Measurements from ENCODE around the gene NTMT1.
A peak's percentile ranks its signal among the peaks of the same experiment; 100 is the strongest.
"Not testable (repeated sequence)": the region's sequence is repeated elsewhere in the genome, so short reads cannot be mapped to it uniquely, and the experiment has no call there.

NTMT1 gene, protein sequence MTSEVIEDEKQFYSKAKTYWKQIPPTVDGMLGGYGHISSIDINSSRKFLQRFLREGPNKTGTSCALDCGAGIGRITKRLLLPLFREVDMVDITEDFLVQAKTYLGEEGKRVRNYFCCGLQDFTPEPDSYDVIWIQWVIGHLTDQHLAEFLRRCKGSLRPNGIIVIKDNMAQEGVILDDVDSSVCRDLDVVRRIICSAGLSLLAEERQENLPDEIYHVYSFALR

DNA sequence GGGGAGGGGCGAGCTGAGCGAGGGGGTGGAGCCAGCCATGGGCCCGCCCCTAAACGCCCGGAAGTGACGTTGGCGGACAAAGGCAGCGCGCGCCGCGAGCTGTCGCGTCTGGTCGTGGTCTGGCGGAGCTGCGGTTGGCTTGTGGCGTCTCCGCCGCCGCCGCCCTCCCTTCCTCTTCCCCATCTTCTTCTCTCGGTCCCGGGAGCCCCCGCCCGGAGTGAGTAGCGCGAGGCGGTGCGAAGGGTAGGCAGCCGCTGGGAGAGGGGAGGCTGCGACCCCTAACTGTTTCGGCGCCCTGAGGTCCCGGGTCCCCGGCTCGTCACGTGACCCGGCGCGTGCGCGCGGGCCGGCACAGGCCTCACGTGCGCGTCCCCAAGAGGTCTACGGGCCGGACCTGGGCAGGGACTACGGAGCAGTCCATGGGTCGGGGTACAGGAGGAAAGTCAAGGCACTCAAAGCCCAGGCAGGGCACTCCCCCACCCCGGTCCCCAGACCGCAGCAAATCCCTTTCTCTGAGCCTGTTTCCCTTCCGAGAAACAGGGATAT is at the start of gene NTMT1:
NTMT1 (plus strand) TSS at position 85 of the 546 bp plus-strand sequence. CDS start 6,541 bp downstream, outside the sequence.
- peak; percentile 92 for DNase-seq

DNA sequence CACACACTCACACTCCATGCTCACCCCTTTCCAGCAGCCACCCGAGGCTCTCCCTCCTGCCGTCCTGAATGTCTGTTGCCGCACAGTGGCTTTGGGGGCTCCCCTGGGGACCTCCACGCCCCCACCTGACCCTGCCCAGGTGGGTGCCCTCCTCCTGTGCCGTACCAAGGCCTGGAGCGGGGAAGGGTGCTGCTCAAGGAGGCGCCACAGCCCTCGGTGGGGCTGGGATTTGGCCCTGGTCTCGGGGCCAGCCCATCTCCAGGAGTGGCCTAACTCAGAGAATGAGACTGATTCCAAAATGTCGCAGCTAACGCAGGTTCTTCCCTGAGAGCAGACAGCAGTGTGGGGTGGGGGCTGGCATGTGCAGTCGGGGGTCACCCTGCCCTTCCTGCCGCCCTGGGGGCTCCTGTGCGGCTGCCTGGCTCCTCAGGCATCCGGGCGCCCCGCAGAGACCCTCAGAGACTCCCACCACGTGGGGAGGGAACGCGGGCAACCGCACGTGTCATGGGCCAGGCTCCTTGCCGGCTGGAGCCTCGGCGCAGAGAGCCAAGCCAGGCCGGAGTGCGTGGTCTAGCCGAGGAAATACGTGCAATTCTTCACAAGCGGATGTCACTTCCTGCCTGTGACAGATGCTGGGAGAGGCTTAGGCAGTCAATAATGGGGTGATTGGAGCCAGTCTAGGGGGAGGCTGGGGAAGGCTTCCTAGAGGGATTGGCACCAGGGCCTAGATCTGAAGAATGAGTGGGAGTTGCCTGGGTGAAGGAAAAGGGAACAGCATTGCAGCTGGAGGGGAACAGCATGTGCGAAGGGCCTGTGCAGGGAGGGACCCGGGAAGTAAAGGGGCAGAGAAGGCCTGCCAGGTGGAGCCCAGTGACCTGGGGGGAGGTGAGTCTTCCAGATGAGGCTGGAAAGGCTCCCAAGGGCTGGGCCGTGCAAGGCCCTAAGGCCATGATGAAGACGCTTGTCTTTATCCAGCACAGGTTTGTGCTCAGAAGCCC is 49.1 kb upstream of the NTMT1 start:
- DNase-seq = no peak

DNA sequence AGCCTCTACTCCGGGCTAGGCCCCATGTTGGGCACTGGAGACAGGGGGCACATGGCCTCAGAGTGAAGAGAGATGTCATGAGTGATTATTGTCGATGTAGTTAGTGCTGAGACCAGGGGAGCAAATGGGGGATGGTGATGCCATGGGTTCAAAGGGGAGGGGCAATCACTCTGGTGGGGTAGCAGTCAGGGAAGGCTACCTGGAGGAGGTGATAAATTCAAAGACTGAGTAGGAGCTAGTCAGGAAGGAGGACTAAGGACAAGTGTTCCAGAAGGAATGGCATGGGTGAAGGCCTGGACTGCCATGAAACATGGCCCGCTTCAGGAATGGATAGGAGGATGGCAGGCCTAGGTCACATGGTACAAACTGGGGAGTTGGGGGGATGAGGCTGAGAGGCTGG is 46.7 kb upstream of the NTMT1 start:
- DNase-seq = no peak

DNA sequence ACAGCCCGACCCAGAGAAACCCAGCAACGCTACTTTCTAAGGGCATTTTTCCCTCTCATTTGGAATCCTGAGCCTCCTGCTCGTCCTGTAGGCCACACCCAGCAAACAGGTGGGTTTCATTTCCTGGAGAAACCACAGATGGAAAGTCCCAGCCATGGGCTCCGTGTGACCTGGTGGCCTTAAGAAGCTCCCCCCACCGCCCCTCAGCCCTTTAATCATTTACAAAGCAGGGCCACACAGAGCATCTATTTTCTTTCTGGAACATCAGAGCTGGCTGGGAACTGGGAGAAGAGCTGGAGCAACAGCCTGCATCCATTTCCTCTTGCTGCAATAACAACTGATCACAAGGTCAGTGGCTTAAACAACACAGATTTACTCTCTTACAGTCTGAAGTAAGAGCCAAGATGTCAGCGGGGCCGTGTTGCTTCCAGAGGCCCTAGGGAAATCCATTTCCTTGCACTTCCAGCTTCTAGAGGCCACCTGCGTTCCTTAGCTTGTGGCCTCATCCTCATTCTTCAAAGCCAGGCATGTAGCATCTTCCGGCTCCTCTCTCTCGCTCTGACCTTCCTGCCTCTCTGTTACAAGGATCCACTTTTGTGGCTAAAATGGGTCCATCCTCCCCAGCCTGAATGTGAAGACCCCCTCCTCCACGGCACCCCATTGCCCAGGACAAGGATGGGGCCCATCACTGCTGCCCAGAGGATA is 45.6 kb upstream of the NTMT1 start:
- DNase-seq = no peak

DNA sequence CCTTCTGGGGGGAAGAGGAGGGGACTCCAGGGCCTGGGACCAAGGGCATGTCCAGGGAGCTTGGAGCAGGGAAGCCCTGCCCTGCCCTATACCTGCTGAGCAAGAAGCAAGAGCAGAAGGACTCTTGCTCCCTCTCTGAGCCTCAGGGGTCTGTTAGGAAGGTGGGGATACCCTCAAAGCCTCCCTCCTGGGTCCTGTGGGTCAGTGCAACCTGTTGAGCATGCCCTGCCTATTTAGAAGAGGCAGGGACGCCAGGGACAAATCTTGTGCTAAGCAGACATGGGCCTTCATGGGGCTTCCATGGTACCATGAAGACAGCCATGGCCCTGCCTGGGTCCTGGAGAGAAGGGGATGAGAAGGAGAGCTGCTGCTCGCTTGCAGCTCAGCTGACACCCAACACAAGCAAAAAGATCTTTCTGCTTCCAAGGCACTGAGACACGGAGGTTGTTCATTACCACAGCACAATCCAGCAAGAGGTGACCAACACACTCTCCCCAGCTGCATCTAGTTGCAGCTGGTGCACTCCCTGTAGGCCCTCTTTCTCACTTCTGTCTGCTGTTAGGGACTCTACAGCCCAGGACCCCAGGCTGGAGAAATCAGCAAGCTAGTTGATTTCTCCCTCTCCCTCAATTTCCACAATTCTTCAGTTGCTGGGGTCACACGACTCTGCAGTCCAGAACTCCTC is 44.3 kb upstream of the NTMT1 start:
- no peak for DNase-seq

DNA sequence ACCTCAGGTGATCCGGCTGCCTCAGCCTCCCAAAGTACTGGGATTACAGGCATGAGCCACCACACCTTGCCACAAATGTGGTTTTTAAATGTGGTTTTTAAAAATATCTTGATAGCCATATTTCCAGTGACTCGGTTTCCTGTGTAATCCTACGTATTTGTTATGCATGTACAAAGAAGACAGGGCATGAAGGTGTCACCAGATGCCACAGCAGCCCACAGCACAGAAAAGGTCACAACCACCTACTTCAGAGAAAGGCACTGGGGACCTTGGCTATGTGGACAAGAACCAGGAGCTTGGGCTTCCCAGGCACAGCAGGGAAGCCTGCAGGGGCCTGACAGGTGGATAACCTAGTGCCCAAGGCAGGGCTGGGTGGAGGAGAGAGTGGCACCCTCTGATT is 43.1 kb upstream of the NTMT1 start:
- no peak for DNase-seq

DNA sequence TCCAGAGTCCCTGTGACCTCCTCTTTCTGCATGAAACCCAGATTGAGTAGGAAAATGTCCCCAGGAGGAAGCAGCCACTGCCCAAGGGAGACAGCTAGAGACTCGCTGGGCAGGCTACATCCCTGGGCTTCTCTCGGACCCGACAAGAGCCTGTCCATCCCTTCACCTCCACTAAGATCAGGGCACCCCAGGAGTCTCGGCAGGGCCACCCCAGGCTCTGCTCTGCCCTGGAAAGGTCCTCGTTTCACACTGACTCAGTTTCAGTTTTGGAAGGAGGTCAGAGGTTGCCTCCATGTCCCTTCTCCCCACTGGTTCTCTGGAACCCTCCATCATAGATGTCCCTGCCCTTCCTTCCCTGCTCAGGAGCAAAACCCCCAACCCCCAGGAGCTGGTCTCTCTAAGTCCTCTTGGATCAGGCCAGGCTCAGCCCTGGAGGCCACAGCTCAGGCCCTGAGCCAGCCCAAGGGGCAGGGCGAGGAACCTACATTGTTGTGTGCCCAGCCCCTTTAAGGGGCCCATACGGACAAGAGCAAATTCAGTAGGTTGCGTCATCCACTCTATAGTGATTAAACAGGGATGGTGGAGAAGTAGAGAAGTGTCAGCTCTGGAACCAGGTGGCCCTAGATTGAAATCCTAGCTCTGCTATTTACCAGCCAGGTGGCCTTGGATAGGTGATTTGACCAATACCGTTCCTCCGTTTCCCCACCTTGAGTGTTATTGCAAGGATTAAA is 42.5 kb upstream of the NTMT1 start:
- no peak for DNase-seq

DNA sequence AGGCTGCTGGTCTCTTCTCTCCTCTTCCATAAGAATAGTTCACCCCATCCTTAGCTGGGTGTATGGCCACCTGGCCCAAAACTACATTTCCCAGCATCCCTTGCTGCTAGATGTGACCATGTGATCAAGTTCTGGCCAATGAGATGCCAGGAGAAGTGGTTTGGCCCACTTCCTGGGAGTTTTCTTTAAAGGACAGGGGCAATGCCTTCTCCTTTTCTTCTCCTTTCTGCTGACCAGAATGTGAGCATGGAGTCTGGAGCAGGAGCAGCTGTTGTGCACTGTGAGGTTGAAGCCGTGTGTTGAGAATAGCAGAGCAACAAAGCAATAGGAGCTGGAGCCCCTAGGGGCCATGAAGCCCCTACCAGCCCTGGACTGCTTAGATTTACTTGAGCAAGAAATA is 41.8 kb upstream of the NTMT1 start:
- DNase-seq = peak; percentile 52

DNA sequence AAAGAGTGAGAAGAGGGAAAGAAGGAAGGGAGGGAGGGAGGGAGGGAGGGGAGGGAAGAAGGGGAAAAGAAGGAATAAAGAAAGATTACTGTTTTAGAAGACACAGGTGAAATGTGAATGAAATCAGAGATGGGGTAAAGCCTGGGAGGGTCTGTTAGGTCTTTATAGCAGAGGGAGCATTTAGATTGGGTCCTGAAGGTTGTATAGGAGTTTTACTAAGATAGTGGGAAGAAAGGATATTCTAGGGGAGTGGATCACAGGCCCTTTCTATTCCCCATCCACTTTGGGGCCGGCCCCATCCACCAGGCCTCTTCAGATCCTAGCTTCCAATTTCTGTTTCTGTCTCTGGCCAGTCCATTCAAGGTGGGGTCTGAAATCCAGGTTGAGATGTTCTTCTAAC is 40.6 kb upstream of the NTMT1 start:
- DNase-seq = no peak

DNA sequence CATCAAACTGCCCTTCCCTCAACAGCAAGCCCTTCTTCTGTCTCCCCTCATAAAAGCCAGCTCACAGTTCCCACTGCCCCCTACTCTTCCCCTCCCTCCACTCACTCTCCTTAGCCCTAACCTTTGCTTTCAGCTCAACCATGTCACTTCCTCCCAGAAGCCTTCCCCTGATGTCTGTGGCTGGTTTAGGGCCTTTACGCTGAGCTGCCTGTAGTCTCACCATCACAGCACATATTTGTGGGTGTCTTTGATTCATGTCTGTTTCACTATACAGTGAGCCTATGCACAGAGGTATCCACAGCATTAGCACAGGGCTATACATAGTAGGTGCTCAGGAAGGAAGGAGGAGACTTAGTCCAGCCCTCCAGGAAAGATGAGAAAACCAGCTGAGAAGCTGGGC is 39.7 kb upstream of the NTMT1 start:
- no peak for DNase-seq

DNA sequence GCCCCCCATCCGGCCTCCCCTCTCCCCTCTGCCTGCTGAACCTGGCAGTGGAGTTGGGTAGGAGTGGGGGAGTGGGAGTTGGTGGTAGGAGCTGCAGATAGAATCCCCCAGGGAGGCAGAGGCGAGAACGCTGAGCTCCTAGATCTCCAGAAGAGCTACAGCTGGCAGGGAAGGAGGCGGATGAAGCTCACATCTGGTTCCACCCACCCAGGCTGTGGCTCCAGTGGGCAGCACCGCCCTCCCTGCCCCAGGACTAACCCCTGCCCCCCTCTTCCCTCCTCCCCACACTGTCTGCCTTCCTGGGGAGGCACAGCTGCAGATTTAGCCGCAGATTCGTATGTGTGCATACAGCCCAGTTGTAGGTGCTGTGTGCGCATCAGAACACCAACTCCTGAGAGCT is 39.3 kb upstream of the NTMT1 start:
- DNase-seq = no peak

DNA sequence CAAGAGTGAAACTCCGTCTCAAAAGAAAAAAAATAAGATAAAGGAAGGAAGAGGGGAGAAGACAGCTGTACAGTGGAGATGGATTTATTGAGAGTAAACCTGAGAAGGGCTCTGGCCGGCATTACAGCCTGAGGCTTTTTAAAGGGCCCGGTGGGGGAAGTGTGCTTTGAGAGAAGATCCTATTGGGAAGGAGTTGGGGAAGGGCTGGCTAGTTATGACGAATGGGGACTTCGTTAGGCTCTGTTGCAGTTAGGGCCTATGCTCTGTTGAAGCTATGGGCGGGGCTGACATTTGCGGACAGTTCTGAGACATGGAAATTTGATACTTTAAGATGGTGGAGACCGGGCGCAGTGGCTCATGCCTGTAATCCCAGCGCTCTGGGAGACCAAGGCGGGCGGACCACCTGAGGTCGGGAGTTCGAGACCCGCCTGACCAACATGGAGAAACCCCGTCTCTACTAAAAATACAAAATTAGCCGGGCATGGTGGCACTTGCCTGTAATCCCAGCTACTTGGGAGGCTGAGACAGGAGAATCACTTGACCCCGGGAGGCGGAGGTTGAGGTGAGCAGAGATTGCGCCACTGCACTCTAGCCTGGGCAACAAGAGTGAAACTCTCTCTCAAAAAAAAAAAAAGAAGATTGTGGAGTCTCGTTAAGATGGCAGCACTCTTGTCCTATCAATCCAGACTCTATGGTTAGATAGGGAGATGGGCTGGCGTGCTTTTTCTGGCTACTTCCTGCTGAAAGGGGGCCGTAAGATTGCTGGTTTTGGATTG is 38.3 kb upstream of the NTMT1 start:
- DNase-seq = no peak

DNA sequence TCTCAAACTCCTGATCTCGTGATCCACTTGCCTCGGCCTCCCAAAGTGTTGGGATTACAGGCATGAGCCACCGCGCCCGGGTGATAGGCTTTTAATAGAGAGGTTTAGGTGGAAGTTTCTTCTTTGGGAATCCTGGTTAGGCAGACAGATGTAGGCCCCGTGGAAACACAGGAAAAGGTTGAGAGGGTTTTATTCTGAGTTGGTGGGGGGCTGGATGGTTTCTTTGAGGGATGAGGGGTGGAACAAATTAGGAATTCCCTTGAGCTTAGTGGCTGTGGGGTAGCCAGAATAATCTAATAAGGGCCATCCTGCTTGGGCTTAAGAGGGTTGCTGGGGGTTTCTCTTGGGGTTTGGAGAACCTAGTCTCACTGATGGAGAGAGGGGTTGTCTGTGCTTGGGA is 35.5 kb upstream of the NTMT1 start:
- DNase-seq = no peak

DNA sequence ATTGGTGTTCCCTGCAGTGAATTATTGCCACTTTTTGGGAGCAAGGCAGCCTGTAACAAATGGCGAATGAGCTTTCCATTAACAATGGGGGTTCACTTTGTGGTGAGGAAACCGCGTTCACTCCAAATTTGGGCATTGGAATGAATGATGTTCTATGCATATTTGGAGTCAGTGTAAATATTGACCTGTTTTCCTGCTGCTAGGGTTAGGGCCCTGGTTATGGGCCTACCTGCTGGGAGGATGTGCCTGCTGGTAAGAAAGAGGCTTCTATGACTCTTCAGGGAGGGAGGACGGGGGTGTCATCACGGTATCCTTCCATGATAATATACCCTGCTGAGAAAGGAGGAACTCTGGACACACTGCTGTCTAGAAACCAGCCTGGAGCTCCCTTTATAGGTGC is 34.0 kb upstream of the NTMT1 start:
- no peak for DNase-seq

DNA sequence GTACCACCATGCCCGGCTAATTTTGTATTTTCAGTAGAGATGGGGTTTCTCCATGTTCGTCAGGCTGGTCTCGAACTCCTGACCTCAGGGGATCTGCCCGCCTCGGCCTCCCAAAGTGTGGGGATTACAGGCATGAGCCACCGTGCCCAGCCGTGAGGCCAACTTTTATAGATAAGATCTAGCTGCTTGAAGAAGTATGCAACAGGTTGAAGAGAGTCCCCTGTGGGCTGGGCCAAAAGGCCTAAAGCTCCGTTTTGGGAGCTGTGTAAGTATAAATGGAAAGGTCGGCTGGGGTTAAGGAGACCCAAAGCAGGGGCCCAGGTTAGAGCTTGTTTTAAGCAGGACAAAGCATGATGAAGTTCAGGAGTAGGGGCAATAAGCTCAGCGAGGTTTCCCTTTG is 33.2 kb upstream of the NTMT1 start:
- DNase-seq = not testable (repeated sequence)

DNA sequence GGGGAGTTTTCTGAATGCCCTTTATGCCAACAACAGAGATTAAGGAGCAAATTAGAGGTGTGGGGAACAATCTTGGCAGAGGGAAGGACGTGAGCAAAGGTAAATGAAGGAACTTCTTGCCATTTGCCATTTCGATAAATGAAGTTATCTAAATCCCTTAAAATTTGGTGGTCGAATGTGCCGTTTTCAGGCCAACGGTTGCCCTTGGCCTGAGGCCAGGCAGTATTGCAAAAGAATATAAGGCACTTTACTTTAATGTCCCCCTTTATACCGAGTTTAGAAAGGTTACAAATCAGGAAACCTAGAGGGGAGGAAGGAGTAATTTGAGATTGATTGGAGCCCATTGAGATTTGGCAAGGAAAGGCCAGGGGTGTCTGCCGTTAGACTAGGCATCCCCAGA is 31.3 kb upstream of the NTMT1 start:
- DNase-seq = no peak

DNA sequence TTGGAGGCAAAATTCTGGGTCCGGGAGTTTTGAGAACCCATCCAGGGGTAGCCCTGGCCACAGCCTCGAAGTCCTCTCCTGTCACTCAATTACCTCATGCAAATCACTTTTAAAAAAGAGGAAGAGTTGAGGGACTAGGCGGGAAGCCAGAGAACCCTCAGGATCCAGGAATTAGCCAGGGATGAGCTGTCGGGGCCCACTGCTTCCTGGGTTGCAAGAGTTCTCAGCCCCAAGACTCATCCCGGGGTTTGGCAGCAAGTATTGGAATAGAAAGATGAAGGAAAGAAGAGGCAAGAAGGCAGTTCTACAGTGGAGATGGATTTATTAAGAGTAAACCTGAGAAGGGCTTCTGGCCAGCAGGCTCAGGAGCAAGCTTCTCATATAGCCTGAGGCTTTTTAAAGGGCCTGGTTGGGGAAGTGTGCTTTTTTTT is 30.6 kb upstream of the NTMT1 start:
- DNase-seq = no peak

DNA sequence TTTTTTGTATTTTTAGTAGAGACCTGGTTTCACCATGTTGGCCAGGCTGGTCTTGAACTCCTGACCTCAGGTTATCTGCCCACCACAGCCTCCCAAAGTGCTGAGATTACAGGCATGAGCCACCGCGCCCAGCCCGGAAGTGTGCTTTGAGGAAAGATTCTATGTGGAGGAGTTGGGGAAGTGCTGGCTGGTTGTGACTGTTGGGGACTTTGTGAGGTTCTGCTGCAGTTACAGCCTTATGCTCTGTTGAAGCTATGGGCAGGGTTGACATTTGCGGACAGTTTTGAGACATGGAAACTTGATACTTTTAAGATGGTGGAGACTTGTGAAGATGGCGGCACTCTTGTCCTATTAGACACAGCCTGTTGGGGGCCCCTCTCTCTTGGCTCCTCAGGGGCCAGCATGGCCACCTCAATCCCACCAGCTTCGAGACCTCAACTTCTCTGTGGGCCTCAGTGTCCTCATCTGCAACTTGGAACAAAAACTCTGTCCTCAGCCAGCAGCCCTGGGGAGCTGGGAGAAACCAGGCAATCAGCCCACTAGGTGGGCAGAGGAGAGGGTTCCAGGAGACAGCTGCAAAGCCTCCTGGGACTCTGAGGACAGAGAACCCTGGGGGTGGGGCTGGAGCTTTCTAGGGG is 29.9 kb upstream of the NTMT1 start:
- no peak for DNase-seq

DNA sequence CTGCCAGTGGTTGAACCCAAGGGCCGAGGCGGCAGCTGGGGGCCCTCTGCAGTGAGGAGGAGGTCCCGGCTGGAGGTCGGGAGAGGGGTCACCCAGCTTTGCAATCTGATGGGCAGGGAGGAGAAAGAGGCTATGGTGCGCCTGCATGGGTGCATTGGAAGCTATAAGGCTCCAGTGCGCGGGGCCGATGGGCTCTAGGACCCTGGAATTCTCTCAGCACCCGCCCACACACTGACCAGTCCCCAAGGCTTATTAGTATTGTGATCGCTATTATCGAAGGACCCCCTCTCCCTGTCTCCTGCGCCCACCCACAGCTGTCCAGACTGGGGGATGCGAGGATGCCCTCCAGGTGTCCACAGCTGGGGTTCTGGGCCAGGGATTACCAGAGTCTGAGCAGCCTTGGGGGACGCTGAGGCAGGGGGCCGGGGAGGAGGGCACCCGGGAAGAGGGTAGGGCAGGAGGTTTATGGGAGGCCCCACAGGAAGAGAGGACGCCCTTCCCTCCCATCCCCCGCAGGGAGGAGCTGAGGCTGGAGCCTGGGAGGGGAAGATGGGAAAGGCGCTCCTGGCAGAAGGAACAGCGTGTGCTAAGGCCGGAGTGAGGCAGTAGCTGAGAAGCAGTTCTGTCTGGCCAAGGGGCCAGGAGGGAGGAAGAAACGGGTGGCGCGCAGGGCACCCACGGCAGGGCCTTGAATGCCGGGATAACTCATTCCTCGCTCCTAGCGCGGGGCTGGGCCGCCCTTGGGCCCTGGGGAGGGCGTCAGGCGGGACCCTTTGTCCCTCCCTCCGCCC is 29.2 kb upstream of the NTMT1 start:
- DNase-seq = no peak
